WTC11 (cell line): ENCODE measurements around the gene FBXW4. TPM values are rescaled to one million over a fixed set of nuclear protein-coding genes. Genes with fewer than 3 reads are reported as not detected.
A peak's percentile ranks its signal among the peaks of the same experiment; 100 is the strongest.

Experiments used
- ATAC-seq: fragments of 200-7000 bp; cut with Tn5 transposase; 2 replicates; pipeline ENCODE4 v1.10.0; 2021; ENCODE audit warnings: mild to moderate bottlenecking, moderate library complexity
- CTCF ChIA-PET: fragments of 300-600 bp; sonication (Branson Sonifier 250); formaldehyde crosslinking; loops from one replicate; lab custom pipeline; 2021; ENCODE audit warnings: antibody characterized with exemption; lab: Charles Lee
- POLR2A ChIA-PET: fragments of 350-600 bp; sonication (Branson Sonifier 250); formaldehyde crosslinking; loops from one replicate; lab custom pipeline; 2021; ENCODE audit warnings: antibody characterized with exemption; lab: Charles Lee
- DNase-seq: peaks from one replicate; pipeline ENCODE4 v3.0.0; 2021; ENCODE audit warnings: low spot score
- H3K27ac Mint-ChIP-seq: 2 replicates; pipeline ENCODE4 v1.8.0; 2021; ENCODE audit warnings: mixed read lengths
- H3K27me3 Mint-ChIP-seq: 2 replicates; pipeline ENCODE4 v1.8.0; 2021; ENCODE audit warnings: low read depth, mild to moderate bottlenecking, moderate library complexity, mixed read lengths
- H3K36me3 Mint-ChIP-seq: 2 replicates; pipeline ENCODE4 v1.8.0; 2021; ENCODE audit warnings: mixed read lengths
- H3K4me1 Mint-ChIP-seq: 2 replicates; pipeline ENCODE4 v1.8.0; 2022; ENCODE audit warnings: mixed read lengths
- H3K4me3 Mint-ChIP-seq: 2 replicates; pipeline ENCODE4 v1.8.0; 2021; ENCODE audit warnings: mild to moderate bottlenecking, moderate library complexity, mixed read lengths
- H3K9me3 Mint-ChIP-seq: 2 replicates; pipeline ENCODE4 v1.8.0; 2021; ENCODE audit warnings: mixed read lengths
- AR ChIP-seq: fragments of 250-450 bp; sonication (Bioruptor Pico); IDR thresholded peaks from 2 replicates; pipeline ENCODE4 v1.9.0; 2021; ENCODE audit warnings: mild to moderate bottlenecking
- ARID4B ChIP-seq: sonication (generic); formaldehyde crosslinking; IDR thresholded peaks from 2 replicates; pipeline ENCODE4 v1.8.0; 2023; ENCODE audit warnings: missing genetic modification reagents, mild to moderate bottlenecking, borderline replicate concordance
- ELF4 ChIP-seq: sonication (generic); formaldehyde crosslinking; IDR thresholded peaks from 2 replicates; pipeline ENCODE4 v1.8.1; 2022; ENCODE audit warnings: low read depth, mild to moderate bottlenecking, moderate library complexity, missing genetic modification reagents
- FOXJ3 ChIP-seq: sonication (generic); formaldehyde crosslinking; IDR thresholded peaks from 2 replicates; pipeline ENCODE4 v1.9.0; 2021; ENCODE audit warnings: missing genetic modification reagents, mild to moderate bottlenecking, borderline replicate concordance
- FOXK1 ChIP-seq: sonication (generic); formaldehyde crosslinking; IDR thresholded peaks from 2 replicates; pipeline ENCODE4 v1.8.0; 2022; ENCODE audit warnings: mild to moderate bottlenecking, moderate library complexity, missing genetic modification reagents
- IRF2 ChIP-seq: sonication (generic); formaldehyde crosslinking; IDR thresholded peaks from 2 replicates; pipeline ENCODE4 v1.8.0; 2022; ENCODE audit warnings: low read depth, missing genetic modification reagents, borderline replicate concordance
- KAT7 ChIP-seq: sonication (generic); formaldehyde crosslinking; IDR thresholded peaks from 2 replicates; pipeline ENCODE4 v1.8.1; 2023; ENCODE audit warnings: missing genetic modification reagents, mild to moderate bottlenecking, borderline replicate concordance
- MLX ChIP-seq: sonication (generic); formaldehyde crosslinking; IDR thresholded peaks from 2 replicates; pipeline ENCODE4 v1.8.1; 2023; ENCODE audit warnings: mild to moderate bottlenecking, missing genetic modification reagents, moderate library complexity
- PRDM15 ChIP-seq: sonication (generic); formaldehyde crosslinking; IDR thresholded peaks from 2 replicates; pipeline ENCODE4 v1.8.0; 2022; ENCODE audit warnings: missing genetic modification reagents
- PRRX2 ChIP-seq: fragments of 250-450 bp; sonication (Bioruptor Pico); IDR thresholded peaks from 2 replicates; pipeline ENCODE4 v1.8.0; 2021; ENCODE audit warnings: mild to moderate bottlenecking
- ZBTB21 ChIP-seq: sonication (generic); formaldehyde crosslinking; IDR thresholded peaks from 2 replicates; pipeline ENCODE4 v1.8.1; 2023; ENCODE audit warnings: mild to moderate bottlenecking, missing genetic modification reagents, borderline replicate concordance
- ZMAT4 ChIP-seq: fragments of 250-450 bp; sonication (Bioruptor Pico); IDR thresholded peaks from 2 replicates; pipeline ENCODE4 v1.9.0; 2021; ENCODE audit warnings: mild to moderate bottlenecking
- ZNF219 ChIP-seq: sonication (generic); formaldehyde crosslinking; IDR thresholded peaks from 2 replicates; pipeline ENCODE4 v1.8.0; 2023; ENCODE audit warnings: missing genetic modification reagents, mild to moderate bottlenecking, borderline replicate concordance
- ZNF423 ChIP-seq: fragments of 250-450 bp; sonication (Bioruptor Pico); IDR thresholded peaks from 2 replicates; pipeline ENCODE4 v2.1.2; 2022; ENCODE audit warnings: mild to moderate bottlenecking, moderate library complexity
- ZNF425 ChIP-seq: fragments of 250-450 bp; sonication (Bioruptor Pico); conservative IDR thresholded peaks from 2 replicates; pipeline ENCODE4 v1.9.0; 2021; ENCODE audit warnings: mild to moderate bottlenecking
- ZNF512 ChIP-seq: sonication (generic); formaldehyde crosslinking; IDR thresholded peaks from 2 replicates; pipeline ENCODE4 v1.8.1; 2022; ENCODE audit warnings: missing genetic modification reagents, borderline replicate concordance
- total RNA-seq: library from RNA; stranded (reverse); gene quantifications from 3 replicates; pipeline ENCODE4 v1.2.3, GENCODE V29; 2021

FBXW4 gene
- total RNA-seq, 1 experiment from 2014 or later = 45.3 TPM

GRCh38 chr10:101684782-101685181 lies 10.2 kb downstream of the FBXW4 start (continued):
- TF ChIP-seq ZMAT4 (CRISPR knock-in tag) (no peak), AR (CRISPR knock-in tag) (no peak), KAT7 (CRISPR knock-in tag) (no peak), PRRX2 (CRISPR knock-in tag) (no peak), MLX (CRISPR knock-in tag) (no peak), PRDM15 (CRISPR knock-in tag) (no peak), FOXK1 (CRISPR knock-in tag) (no peak), ZNF512 (no peak), IRF2 (CRISPR knock-in tag) (no peak), ZNF219 (CRISPR knock-in tag) (no peak), ZBTB21 (CRISPR knock-in tag) (no peak)

GRCh38 chr10:101683276-101683675 lies 11.7 kb downstream of the FBXW4 start:
- no peaks in the 10 kb centered on the region for H3K27me3 Mint-ChIP-seq
- H3K27ac Mint-ChIP-seq = peak overlapping the region; percentile 20
- no peaks in the 10 kb centered on the region for H3K9me3 Mint-ChIP-seq
- POLR2A ChIA-PET = no interaction called here
- CTCF ChIA-PET = interaction anchor here (1.4 to 2.5 kb wide), 3 partner anchors 66 to 81 kb away, joined by 3 to 6 read pairs (median 4); no protein-coding TSS in a partner anchor
- H3K4me3 Mint-ChIP-seq = no peak overlapping the region
- ATAC-seq (no peak), DNase-seq (no peak)
- H3K36me3 Mint-ChIP-seq = no peaks in the 10 kb centered on the region
- peaks cover 25% of the 10 kb centered on the region for H3K4me1 Mint-ChIP-seq
- TF ChIP-seq ZNF512 (no peak), ELF4 (CRISPR knock-in tag) (no peak), ZNF423 (CRISPR knock-in tag) (no peak), FOXJ3 (CRISPR knock-in tag) (no peak), ZNF425 (no peak), ARID4B (CRISPR knock-in tag) (no peak)
